ENCODE data around the gene ADGRA1. TPM values are rescaled to one million over a fixed set of nuclear protein-coding genes. Genes with fewer than 3 reads are reported as not detected.

Gene ADGRA1
- total RNA-seq, 1 donor from 2014 or later: not detected

- ATAC-seq: no peak
- Histone ChIP-seq H3K27ac (no peak overlapping the region), H3K4me3 (no peak overlapping the region), H3K27me3 (no peaks in the 10 kb centered on the region), H3K4me1 (no peaks in the 10 kb centered on the region), H3K9me3 (no peaks in the 10 kb centered on the region), H3K36me3 (no peaks in the 10 kb centered on the region)
- no peak for DNase-seq
- TF ChIP-seq, protein P1, sequence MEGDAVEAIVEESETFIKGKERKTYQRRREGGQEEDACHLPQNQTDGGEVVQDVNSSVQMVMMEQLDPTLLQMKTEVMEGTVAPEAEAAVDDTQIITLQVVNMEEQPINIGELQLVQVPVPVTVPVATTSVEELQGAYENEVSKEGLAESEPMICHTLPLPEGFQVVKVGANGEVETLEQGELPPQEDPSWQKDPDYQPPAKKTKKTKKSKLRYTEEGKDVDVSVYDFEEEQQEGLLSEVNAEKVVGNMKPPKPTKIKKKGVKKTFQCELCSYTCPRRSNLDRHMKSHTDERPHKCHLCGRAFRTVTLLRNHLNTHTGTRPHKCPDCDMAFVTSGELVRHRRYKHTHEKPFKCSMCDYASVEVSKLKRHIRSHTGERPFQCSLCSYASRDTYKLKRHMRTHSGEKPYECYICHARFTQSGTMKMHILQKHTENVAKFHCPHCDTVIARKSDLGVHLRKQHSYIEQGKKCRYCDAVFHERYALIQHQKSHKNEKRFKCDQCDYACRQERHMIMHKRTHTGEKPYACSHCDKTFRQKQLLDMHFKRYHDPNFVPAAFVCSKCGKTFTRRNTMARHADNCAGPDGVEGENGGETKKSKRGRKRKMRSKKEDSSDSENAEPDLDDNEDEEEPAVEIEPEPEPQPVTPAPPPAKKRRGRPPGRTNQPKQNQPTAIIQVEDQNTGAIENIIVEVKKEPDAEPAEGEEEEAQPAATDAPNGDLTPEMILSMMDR (IDR thresholded peaks at IDR 0.05): no peak
- intact Hi-C loops (cut with DNase I): no loop called here
Observed at GRCh38 chr10:133177380-133178157, 89.8 kb downstream of the ADGRA1 start.

- no peaks in the 10 kb centered on the region for H3K9me3 ChIP-seq
- no peaks in the 10 kb centered on the region for H3K27me3 ChIP-seq
- H3K4me3 ChIP-seq: no peak overlapping the region
- DNase-seq (peak; percentile 37), ATAC-seq (no peak)
- TF ChIP-seq, protein P1 (IDR thresholded peaks at IDR 0.05): no peak
- no peak overlapping the region for H3K27ac ChIP-seq
- no peaks in the 10 kb centered on the region for H3K4me1 ChIP-seq
- intact Hi-C loops (cut with DNase I): no loop called here
- no peaks in the 10 kb centered on the region for H3K36me3 ChIP-seq
Observed at GRCh38 chr10:133178357-133179127, 90.8 kb downstream of the ADGRA1 start.

GRCh38 chr10:133179128-133179520, 91.4 kb downstream of the ADGRA1 start:
- no peak for DNase-seq
- Histone ChIP-seq H3K9me3 (no peaks in the 10 kb centered on the region), H3K4me3 (no peak overlapping the region), H3K27ac (no peak overlapping the region), H3K27me3 (no peaks in the 10 kb centered on the region), H3K4me1 (no peaks in the 10 kb centered on the region), H3K36me3 (no peaks in the 10 kb centered on the region)
- TF ChIP-seq, protein P1 (IDR thresholded peaks at IDR 0.05): no peak
- ATAC-seq: no peak
- intact Hi-C loops (cut with DNase I): no loop called here

DNA sequence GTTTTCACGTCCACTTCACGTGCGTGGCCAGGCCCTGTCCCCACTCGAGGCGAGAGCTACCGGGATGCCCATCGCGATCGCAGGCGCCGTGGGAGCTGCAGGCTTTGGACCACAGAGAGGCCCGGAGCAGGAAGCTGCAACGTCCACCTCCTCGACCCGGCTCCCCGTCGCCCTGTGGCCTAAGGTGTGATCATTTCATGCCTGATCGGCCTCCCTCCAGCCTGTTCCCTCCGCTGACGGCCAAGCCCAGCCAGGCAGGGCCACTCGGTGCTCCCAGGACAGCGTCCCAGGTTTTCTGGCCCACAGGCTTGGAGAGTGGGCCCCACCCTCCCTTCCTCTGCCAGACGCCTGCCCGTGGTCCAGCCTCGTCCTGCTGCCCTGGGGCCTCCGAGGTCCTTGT, 91.9 kb downstream of the ADGRA1 start:
- H3K9me3 ChIP-seq: no peaks in the 10 kb centered on the region
- no peak for ATAC-seq
- H3K4me3 ChIP-seq: no peak overlapping the region
- H3K36me3 ChIP-seq: no peaks in the 10 kb centered on the region
- DNase-seq: peak; percentile 54
- no peaks in the 10 kb centered on the region for H3K27me3 ChIP-seq
- TF ChIP-seq, protein P1 (IDR thresholded peaks at IDR 0.05): no peak
- no peaks in the 10 kb centered on the region for H3K4me1 ChIP-seq
- intact Hi-C loops (cut with DNase I): no loop called here
- H3K27ac ChIP-seq: no peak overlapping the region

DNA sequence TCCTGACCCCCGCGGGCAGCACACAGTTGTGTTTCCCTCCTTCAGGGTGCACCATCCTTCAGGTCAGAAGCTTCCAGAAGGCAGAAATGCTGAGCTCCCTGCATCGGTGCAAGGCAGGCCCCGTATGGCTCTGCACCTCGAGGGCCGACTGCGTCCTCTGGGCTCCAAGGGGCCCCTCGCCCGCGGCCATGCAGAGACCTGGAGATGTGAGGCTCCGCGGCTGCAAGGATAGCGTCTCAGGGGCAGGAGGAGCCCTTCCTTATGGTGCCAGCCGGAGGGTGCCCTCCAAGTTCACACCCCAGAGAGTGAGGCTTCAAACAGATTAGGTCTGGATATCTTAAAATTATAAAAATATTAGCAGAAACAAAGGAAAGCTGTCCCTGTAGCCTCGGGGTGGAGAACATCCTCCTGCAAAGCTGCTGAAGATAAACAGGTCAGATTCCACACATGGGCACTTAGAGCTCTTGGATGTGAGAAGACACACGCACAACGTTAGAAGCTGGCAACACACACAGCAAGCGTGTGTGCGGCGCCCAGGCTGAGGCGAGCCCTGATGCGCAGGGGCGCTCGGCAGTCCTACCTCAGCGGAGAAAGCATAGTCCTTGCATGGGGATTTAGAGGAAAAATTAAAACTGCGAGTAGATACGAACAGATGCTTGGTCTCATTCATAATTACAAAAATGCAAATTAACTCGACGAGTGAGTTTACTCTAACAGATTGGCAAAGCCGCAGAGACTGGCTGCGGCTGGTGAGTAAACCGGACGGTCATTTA, 92.7 kb downstream of the ADGRA1 start:
- Histone ChIP-seq H3K27me3 (no peaks in the 10 kb centered on the region), H3K27ac (no peak overlapping the region), H3K36me3 (no peaks in the 10 kb centered on the region), H3K9me3 (no peaks in the 10 kb centered on the region), H3K4me3 (no peak overlapping the region), H3K4me1 (no peaks in the 10 kb centered on the region)
- ATAC-seq: no peak
- TF ChIP-seq, protein P1 (IDR thresholded peaks at IDR 0.05): no peak
- peak; percentile 43 for DNase-seq
- intact Hi-C loops (cut with DNase I): no loop called here

Measured in upper lobe of right lung (tissue), 1 donor.